GM18499 (cell line): ENCODE data around the gene MAD1L1.
"Not testable (repeated sequence)": the region's sequence is repeated elsewhere in the genome, so short reads cannot be mapped to it uniquely, and the experiment has no call there.

Source experiments
- ATAC-seq: cut with Tn5 transposase; IDR thresholded peaks from one replicate; pipeline ENCODE4 v1.9.1; 2021; ENCODE audit warnings: moderate number of reproducible peaks; ENCODE audit not compliant: insufficient read depth, unreplicated experiment

The MAD1L1 gene

GRCh38 chr7:1885465-1886226, 347.1 kb downstream of the MAD1L1 start:
- no peak for ATAC-seq

DNA sequence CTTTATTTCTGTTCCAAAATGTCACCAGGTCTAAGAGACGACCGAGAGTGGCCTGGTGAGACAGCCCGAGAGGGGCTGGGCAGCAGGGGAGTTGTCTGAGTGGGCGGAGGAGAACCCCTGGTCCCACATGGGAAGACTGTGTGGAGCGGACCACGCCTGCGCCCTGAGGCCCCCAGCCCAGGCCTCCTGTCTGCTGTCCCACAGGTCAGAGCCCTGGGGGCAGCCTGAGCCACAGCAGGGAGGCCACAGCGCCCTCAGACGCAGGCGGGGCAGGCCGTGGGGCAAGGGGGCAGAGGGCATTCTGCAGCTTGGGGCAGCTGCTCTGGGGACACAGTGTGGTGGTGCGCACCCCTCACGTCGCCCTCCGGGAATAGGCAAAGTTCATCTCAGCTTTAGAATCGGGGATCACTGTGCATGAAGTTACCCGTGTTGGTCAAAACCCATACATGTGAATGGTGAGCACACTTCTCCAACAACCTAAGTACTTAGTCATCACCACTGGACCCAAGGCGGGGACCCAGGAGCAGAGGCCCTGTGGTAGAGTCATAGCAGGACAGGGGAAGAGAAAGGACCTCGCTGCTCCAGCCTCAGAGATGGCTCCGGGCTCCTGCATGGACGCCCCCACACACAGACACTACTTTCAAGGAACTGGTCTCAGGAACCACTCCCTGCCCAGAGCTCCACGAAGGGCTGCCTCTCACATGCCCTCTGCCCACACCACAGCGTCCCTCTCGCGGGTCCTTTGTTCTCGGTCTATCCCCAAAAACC, 348.0 kb downstream of the MAD1L1 start:
- ATAC-seq, result no peak

GRCh38 chr7:1883834-1884582, 348.7 kb downstream of the MAD1L1 start:
- no peak for ATAC-seq

DNA sequence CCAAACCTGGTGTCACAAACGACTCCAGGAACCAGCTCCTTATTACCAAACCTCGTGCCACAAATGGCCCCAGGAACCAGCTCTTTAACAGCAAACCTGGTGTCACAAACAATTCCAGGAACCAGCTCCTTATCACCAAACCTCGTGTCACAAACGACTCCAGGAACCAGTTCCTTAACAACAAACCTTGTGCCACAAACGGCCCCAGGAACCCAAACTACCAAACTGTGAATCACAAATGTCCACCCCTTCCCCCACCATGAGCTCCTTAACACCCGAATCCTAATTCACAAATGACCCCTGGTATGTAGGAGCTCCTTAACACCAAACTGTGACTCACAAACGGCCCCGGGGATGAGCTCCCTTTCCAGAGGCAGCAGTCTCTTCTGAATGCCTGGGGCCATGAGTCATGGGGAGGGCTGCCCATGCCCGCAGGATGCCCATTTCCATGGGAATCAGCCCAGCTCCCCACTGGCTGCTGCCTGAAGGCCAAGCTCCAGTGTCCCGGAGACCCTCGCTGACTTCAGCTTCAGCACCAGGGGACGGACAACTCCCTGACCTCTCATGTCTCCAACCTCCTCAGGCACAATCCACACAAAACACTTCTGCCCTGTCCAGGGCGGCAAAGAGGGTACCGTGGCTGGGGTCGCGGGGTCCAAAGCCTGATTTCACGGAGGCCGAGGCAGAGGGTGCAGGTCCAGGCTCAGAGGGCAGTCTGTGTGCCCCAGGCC, 349.5 kb downstream of the MAD1L1 start:
- no peak for ATAC-seq

- no peak for ATAC-seq
Observed at GRCh38 chr7:1882451-1882850, 350.3 kb downstream of the MAD1L1 start.

DNA sequence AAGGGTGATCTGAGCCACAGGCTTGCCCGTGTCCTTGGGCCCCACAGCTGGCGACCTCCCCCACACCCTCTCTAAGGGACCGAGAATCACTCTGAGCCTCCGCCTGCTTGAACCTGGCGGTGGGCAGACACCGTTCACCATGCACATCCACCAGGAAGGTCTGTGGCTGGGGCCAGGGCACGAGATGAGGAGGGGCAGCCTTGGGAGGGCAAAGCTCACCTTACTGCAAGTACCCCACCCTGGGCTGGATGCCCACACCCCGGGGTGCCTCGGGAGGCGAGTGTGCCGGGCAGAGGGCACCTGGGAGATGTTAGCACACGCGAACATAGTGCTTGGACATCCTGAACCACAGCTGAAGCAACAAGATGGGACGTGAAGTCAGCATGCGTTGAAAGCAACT, 350.8 kb downstream of the MAD1L1 start:
- ATAC-seq, result no peak

GRCh38 chr7:1876641-1877040, 356.1 kb downstream of the MAD1L1 start:
- not testable (repeated sequence) for ATAC-seq

- ATAC-seq, result not testable (repeated sequence)
Observed at GRCh38 chr7:1875392-1876199, 357.1 kb downstream of the MAD1L1 start.

DNA sequence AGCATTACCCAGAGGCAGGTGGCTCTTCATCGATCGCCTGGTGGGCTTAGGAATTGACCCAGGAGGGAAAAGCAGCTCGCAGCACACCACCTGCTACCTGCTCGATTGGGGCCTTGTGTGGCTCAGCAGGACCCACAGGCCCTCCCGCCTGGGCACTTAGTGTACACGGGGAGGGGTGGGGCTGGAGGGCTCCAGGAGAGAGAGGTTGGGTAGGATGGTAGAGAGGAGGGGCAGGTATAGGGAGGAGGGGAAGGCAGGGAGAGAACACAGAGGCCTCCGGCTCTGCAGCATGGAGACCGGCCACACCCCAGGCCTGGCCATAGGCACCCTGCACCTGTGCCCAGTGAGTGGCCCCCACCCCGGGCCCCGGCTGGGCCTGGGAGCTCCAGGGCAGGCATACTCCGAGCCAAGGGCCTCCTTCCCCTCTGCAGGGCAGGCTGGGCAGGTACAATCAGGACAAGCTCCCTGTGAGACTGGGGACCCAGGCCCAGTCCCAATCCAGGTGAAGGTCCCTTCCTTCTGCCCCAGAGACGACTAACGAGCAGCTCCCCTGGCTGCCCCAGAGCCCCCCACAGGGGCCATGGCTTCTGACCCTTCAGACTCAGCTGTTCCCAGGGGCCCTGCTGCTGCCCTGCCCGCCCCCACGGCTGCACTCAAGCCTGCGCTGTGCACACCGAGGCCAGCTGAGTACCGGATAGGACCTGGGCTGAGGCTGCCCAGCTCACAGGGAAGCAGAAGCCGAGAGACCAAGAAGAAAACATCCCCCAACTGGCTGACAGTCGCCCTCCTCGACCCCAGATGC, 358.0 kb downstream of the MAD1L1 start:
- ATAC-seq, result not testable (repeated sequence)

GRCh38 chr7:1873857-1874589, 358.7 kb downstream of the MAD1L1 start:
- ATAC-seq, result no peak

DNA sequence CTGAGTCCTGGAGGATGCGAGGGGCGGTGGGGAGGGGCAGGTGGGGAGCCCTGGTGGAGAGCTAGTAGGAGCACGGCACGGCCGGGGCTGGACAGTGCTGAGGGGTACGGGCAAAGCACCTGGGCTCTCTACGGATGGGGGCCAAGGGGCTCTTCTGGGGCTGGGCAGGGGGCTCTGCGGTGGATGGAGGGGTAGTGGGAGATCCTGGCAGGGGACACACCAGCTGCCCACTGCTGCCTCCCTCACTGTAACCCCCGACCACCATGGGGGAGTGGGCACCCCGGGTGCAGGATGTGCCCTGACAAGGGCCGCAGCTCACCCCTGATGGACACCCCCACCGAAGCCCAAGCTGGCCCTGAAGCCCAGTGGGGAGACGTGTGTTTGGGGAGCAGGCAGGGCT, 359.3 kb downstream of the MAD1L1 start:
- no peak for ATAC-seq

- ATAC-seq, result no peak
Observed at GRCh38 chr7:1873070-1873405, 359.7 kb downstream of the MAD1L1 start.

- no peak for ATAC-seq
Observed at GRCh38 chr7:1872191-1873069, 360.3 kb downstream of the MAD1L1 start.

DNA sequence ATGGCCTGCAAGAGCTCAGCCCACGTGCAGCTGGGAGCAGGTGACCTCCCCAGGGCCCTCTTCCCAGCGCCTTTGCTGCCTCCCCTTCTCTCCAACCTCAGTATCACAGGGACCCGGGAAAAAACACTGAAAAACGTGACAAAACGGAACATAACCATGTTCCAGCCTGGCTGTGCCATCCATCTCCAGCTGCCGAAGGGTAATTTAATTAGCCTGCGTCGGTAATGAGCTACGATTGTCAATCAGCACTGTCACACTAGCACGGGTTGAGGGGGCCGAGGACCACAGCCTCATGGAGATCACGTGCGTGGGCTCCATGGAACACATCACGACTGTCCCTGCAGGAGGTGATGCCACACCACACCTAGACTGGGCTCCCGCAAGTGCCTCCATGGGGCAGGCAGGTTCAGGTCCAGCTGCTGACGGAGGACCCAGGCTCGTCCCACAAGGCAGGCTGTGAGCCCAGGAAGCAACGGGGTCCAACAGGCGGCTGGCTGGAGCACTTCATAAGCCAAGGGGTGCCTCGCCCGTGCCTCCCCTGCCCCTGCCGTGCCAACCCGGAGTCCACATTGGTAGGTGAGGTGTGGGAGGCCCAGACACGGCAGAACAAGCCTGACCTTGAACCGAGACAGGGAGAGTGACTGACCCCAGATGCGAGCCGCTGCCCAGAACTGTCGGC, 363.2 kb downstream of the MAD1L1 start:
- ATAC-seq, result no peak

DNA sequence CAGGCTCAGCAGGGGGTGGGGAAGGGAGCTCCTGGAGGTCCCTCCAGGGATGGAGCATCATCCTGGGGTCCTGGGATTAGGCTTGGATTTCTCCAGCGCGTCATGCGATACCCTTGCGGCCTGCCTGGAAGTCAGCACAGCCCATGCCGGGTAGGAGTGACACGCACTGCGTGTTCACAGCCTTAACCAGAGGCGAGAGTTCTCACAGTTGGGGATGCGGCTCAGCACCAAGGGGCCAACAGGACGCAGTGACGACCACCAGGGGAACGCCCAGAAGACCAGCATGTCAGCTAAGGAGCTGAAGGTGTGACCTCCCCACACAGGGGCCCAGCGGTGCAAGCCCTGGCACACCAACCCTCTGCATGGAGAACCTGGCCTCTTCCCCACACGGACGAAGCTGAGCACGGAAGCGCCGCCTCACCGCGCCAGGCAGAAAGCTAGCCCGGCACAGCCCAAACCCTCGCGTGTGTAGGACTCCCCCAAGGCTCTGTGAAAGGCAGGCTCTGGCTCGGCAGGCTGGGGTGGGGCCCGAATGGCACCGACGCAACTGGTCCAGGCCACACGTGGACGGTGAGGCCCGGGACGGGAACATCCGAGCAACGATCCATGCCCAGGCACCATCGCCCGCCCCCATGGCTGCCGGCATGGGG, 364.1 kb downstream of the MAD1L1 start:
- ATAC-seq, result no peak
